Fibroblast of skin of left quadriceps (primary cell): ENCODE data around the gene ZBTB33.

Experiments
- DNase-seq, 2 experiments: peaks; one replicate each; pipeline ENCODE4 v3.0.0-alpha.2; 2013; ENCODE audit warnings: low read depth in 2 of 2

The ZBTB33 gene

GRCh38 chrX:120305531-120306141 is 55.0 kb downstream of the ZBTB33 start:
- DNase-seq: no peak

- DNase-seq: no peak
Measured at GRCh38 chrX:120306630-120307029, 56.0 kb downstream of the ZBTB33 start.
